Measurements from ENCODE around the gene C4orf54. TPM values are rescaled to one million over a fixed set of nuclear protein-coding genes. Genes with fewer than 3 reads are reported as not detected.

C4orf54 gene
- total and polyA plus RNA-seq, 2 experiments from 2014 or later: not detected

DNA sequence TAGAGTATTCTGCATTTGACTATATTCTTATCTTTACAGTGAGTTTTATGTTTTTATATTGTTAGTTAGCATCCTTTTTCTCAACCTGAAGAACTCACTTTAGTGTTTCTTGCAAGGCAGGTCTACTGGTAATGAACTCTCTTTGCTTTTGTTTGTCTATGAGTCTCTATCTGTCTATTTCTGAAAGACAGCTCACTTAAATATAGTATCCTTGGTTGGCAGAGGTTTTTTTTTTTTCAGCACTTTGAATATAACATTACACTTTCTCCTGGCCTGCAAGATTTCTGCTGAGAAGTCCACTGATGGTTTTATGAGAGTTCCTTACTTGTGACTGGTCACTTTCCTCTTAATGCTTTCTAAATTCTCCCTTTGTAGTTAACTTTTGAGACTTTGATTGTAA, 32.8 kb upstream of the C4orf54 start:
- Histone ChIP-seq H4K20me1 (ENCODE audit: insufficient read depth) (no peaks in the 10 kb centered on the region), H3K27me3 (replicated peaks; ENCODE audit: insufficient read depth) (no peaks in the 10 kb centered on the region), H3K9me2 (ENCODE audit: insufficient read depth) (no peaks in the 10 kb centered on the region), H3K27ac (no peak overlapping the region), H3K36me3 (ENCODE audit: low read depth) (no peaks in the 10 kb centered on the region), H3F3A (ENCODE audit: insufficient read depth) (no peaks in the 10 kb centered on the region), H3K4me1 (ENCODE audit: insufficient read depth) (no peaks in the 10 kb centered on the region), H3K4me2 (ENCODE audit: unreplicated experiment) (no peak overlapping the region), H3K4me3 (no peak overlapping the region), H2AFZ (no peak overlapping the region), H3K9ac (no peak overlapping the region), H3K79me2 (ENCODE audit: insufficient read depth) (no peaks in the 10 kb centered on the region), H3K9me3 (ENCODE audit: low read depth) (no peaks in the 10 kb centered on the region)
- DNase-seq: no peak
- in situ Hi-C loops (cut with MboI): no loop called here
- no peak for TF ChIP-seq EZH2phosphoT487 (IDR thresholded peaks at IDR 0.05; ENCODE audit: insufficient read depth, low read depth)
- no peak for TF ChIP-seq EZH2 (IDR thresholded peaks at IDR 0.05; ENCODE audit: insufficient read depth, poor library complexity, severe bottlenecking)

DNA sequence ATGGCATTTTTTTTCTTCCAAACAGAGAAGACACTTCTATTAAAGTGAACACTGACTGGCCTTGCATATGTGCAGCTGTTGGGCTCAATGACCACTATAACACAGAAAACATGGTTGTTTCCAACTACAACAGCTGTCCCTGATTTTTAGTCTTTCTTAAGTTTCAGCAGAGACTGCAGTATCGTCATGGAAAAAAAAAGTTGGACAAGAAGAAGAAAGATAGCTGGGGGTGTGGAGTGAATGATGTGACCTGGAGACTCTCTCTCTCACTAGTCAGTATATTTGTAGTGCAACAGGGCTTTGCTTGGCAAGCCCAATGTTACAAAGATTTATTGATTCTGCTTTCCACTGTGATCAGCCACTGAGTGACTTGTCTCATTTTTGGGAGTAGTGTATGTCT, 29.5 kb upstream of the C4orf54 start:
- DNase-seq: no peak
- Histone ChIP-seq H3K4me1 (ENCODE audit: insufficient read depth) (no peaks in the 10 kb centered on the region), H2AFZ (no peak overlapping the region), H3K9me2 (ENCODE audit: insufficient read depth) (no peaks in the 10 kb centered on the region), H3K4me2 (ENCODE audit: unreplicated experiment) (no peak overlapping the region), H3K36me3 (ENCODE audit: low read depth) (no peaks in the 10 kb centered on the region), H3K4me3 (no peak overlapping the region), H3K9me3 (ENCODE audit: low read depth) (no peaks in the 10 kb centered on the region), H3K27ac (no peak overlapping the region), H3F3A (ENCODE audit: insufficient read depth) (no peaks in the 10 kb centered on the region), H3K79me2 (ENCODE audit: insufficient read depth) (no peaks in the 10 kb centered on the region), H3K27me3 (replicated peaks; ENCODE audit: insufficient read depth) (no peaks in the 10 kb centered on the region), H4K20me1 (ENCODE audit: insufficient read depth) (no peaks in the 10 kb centered on the region), H3K9ac (no peak overlapping the region)
- TF ChIP-seq EZH2 (IDR thresholded peaks at IDR 0.05; ENCODE audit: insufficient read depth, poor library complexity, severe bottlenecking) (no peak), EZH2phosphoT487 (IDR thresholded peaks at IDR 0.05; ENCODE audit: insufficient read depth, low read depth) (no peak)
- 0% methylated on average over 1 of the region's 1 CpG for WGBS, 2 experiments (ENCODE audit: low coverage in 1 of 2, low lambda C conversion rate in 2 of 2, missing lambda C conversion rate in 2 of 2)
- in situ Hi-C loops (cut with MboI): no loop called here

DNA sequence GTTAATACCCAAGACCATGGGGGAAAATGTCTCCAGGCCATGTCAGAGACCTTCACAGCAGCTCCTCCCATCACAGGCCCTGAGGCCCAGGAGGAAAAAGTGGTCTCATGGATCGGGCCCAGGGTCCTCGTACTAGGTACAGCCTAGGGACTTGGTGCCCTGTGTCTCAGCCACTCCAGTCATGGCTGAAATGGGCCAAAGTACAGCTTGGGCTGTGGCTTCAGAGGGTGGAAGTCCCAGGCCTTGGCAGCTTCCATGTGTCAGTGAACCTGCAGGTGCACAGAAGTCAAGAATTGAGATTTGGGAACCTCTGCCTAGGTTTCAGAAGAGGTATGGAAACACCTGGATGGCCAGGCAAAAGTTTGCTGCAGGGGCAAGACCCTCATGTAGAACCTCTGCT, 27.6 kb upstream of the C4orf54 start:
- Histone ChIP-seq H3K27ac (no peak overlapping the region), H2AFZ (no peak overlapping the region), H3K4me1 (ENCODE audit: insufficient read depth) (no peaks in the 10 kb centered on the region), H3K79me2 (ENCODE audit: insufficient read depth) (no peaks in the 10 kb centered on the region), H3K27me3 (replicated peaks; ENCODE audit: insufficient read depth) (no peaks in the 10 kb centered on the region), H3K9ac (no peak overlapping the region), H3K36me3 (ENCODE audit: low read depth) (no peaks in the 10 kb centered on the region), H3K9me2 (ENCODE audit: insufficient read depth) (no peaks in the 10 kb centered on the region), H3K4me2 (ENCODE audit: unreplicated experiment) (no peak overlapping the region), H3F3A (ENCODE audit: insufficient read depth) (no peaks in the 10 kb centered on the region), H4K20me1 (ENCODE audit: insufficient read depth) (no peaks in the 10 kb centered on the region), H3K4me3 (no peak overlapping the region), H3K9me3 (ENCODE audit: low read depth) (no peaks in the 10 kb centered on the region)
- no peak for TF ChIP-seq EZH2 (IDR thresholded peaks at IDR 0.05; ENCODE audit: insufficient read depth, poor library complexity, severe bottlenecking)
- no peak for TF ChIP-seq EZH2phosphoT487 (IDR thresholded peaks at IDR 0.05; ENCODE audit: insufficient read depth, low read depth)
- no peak for DNase-seq
- 28 to 39% methylated on average over 2 of the region's 2 CpGs for WGBS, 2 experiments (ENCODE audit: low coverage in 1 of 2, low lambda C conversion rate in 2 of 2, missing lambda C conversion rate in 2 of 2)
- in situ Hi-C loops (cut with MboI): no loop called here

DNA sequence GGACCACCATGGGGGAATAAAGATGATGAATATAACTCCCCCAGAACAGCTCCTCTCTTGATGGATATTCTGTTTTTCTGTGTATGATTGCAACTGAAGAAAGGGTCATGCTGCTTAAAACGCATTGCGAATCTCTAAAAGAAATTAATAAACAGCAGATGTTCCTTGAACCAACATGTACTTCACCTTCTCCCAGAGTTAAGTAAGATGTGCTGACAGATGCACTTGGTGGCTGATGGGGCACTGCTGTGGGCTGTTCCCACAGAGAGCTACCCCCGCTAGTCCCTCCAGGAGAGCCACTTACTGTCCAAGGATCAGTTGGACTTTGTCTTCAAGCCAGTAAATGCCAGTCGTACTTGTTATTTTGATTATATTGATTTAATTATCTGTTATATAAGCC, 26.3 kb upstream of the C4orf54 start:
- Histone ChIP-seq H2AFZ (no peak overlapping the region), H3F3A (ENCODE audit: insufficient read depth) (no peaks in the 10 kb centered on the region), H3K9ac (no peak overlapping the region), H3K4me1 (ENCODE audit: insufficient read depth) (no peaks in the 10 kb centered on the region), H3K4me3 (no peak overlapping the region), H3K27me3 (replicated peaks; ENCODE audit: insufficient read depth) (no peaks in the 10 kb centered on the region), H3K27ac (no peak overlapping the region), H3K9me2 (ENCODE audit: insufficient read depth) (no peaks in the 10 kb centered on the region), H3K4me2 (ENCODE audit: unreplicated experiment) (no peak overlapping the region), H4K20me1 (ENCODE audit: insufficient read depth) (no peaks in the 10 kb centered on the region), H3K36me3 (ENCODE audit: low read depth) (no peaks in the 10 kb centered on the region), H3K9me3 (ENCODE audit: low read depth) (no peaks in the 10 kb centered on the region), H3K79me2 (ENCODE audit: insufficient read depth) (no peaks in the 10 kb centered on the region)
- in situ Hi-C loops (cut with MboI): no loop called here
- DNase-seq: no peak
- WGBS, 2 experiments (ENCODE audit: low coverage in 1 of 2, low lambda C conversion rate in 2 of 2, missing lambda C conversion rate in 2 of 2): 20% methylated on average over 4 of the region's 4 CpGs
- TF ChIP-seq EZH2 (IDR thresholded peaks at IDR 0.05; ENCODE audit: insufficient read depth, poor library complexity, severe bottlenecking) (no peak), EZH2phosphoT487 (IDR thresholded peaks at IDR 0.05; ENCODE audit: insufficient read depth, low read depth) (no peak)

DNA sequence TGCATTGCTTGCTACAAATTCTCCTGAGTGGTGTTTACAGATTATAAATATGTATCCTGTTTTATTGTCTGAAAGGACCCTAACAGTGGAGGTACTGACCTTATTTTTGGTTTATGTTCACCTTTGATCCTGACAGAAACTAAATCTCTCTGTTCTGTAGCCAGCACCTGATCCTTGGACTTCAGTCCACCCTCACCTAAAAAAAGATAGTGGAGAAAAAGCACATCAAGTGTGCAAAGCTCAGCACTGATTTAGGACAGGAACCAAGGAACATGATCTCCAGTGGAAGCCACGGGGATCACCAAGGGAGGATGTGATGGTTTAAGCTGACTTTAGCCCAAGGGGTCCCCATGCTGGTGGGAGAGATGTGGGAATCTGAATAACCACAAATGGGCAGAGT, 22.3 kb upstream of the C4orf54 start:
- no peak overlapping the region for H3K4me2 ChIP-seq (ENCODE audit: unreplicated experiment)
- no peak overlapping the region for H3K27ac ChIP-seq
- no peaks in the 10 kb centered on the region for H3F3A ChIP-seq (ENCODE audit: insufficient read depth)
- WGBS, 2 experiments (ENCODE audit: low coverage in 1 of 2, low lambda C conversion rate in 2 of 2, missing lambda C conversion rate in 2 of 2): 0% methylated on average over 1 of the region's 1 CpG
- H3K9me2 ChIP-seq (ENCODE audit: insufficient read depth): no peaks in the 10 kb centered on the region
- no peaks in the 10 kb centered on the region for H3K4me1 ChIP-seq (ENCODE audit: insufficient read depth)
- no peak overlapping the region for H3K4me3 ChIP-seq
- H4K20me1 ChIP-seq (ENCODE audit: insufficient read depth): no peaks in the 10 kb centered on the region
- H3K9me3 ChIP-seq (ENCODE audit: low read depth): no peaks in the 10 kb centered on the region
- no peak overlapping the region for H3K9ac ChIP-seq
- TF ChIP-seq EZH2phosphoT487 (IDR thresholded peaks at IDR 0.05; ENCODE audit: insufficient read depth, low read depth): no peak
- no peak for TF ChIP-seq EZH2 (IDR thresholded peaks at IDR 0.05; ENCODE audit: insufficient read depth, poor library complexity, severe bottlenecking)
- in situ Hi-C loops (cut with MboI): no loop called here
- DNase-seq: no peak
- no peaks in the 10 kb centered on the region for H3K36me3 ChIP-seq (ENCODE audit: low read depth)
- H3K79me2 ChIP-seq (ENCODE audit: insufficient read depth): no peaks in the 10 kb centered on the region
- no peak overlapping the region for H2AFZ ChIP-seq
- H3K27me3 ChIP-seq (replicated peaks; ENCODE audit: insufficient read depth): no peaks in the 10 kb centered on the region

Measured in GM23248 (cell line).